ENCODE measurements around the gene WWC2. TPM values are rescaled to one million over a fixed set of nuclear protein-coding genes. Genes with fewer than 3 reads are reported as not detected.

The WWC2 gene
- total RNA-seq, 1 experiment from 2014 or later = 126 TPM

- 0 out of 2 replicates have a peak overlapping the region, but pooled peaks have one; percentile 36 for H3K27ac Mint-ChIP-seq
- no peak for DNase-seq (ENCODE audit: low spot score)
- TF ChIP-seq ZNF532 (CRISPR knock-in tag; IDR thresholded peaks at IDR 0.05; ENCODE audit: borderline replicate concordance) = no peak
- no peak for TF ChIP-seq ATF2 (CRISPR knock-in tag; IDR thresholded peaks at IDR 0.05; ENCODE audit: borderline replicate concordance, low read depth)
- no peak for TF ChIP-seq E2F4 (CRISPR knock-in tag; IDR thresholded peaks at IDR 0.05; ENCODE audit: borderline replicate concordance, low read depth)
- no peak for TF ChIP-seq FOXK1 (CRISPR knock-in tag; IDR thresholded peaks at IDR 0.05)
- TF ChIP-seq E2F1 (CRISPR knock-in tag; IDR thresholded peaks at IDR 0.05) = no peak
- ATAC-seq = peak; percentile 29; the same call in 1 of the 2 replicates
- H3K9me3 Mint-ChIP-seq = no peaks in the 10 kb centered on the region
- H3K36me3 Mint-ChIP-seq = no peaks in the 10 kb centered on the region
- peaks cover 59% of the 10 kb centered on the region for H3K4me1 Mint-ChIP-seq
- ChIA-PET CTCF (no interaction called here), POLR2A (no interaction called here)
- H3K4me3 Mint-ChIP-seq = no peak overlapping the region
- no peaks in the 10 kb centered on the region for H3K27me3 Mint-ChIP-seq (ENCODE audit: low read depth)
Measured at GRCh38 chr4:183157215-183157614, 58.2 kb downstream of the WWC2 start.

GRCh38 chr4:183158062-183158461 lies 59.0 kb downstream of the WWC2 start:
- Mint-ChIP-seq H3K4me1 (peaks cover 68% of the 10 kb centered on the region), H3K27me3 (ENCODE audit: low read depth) (no peaks in the 10 kb centered on the region), H3K36me3 (no peaks in the 10 kb centered on the region), H3K27ac (peak overlapping the region; percentile 35), H3K4me3 (no peak overlapping the region), H3K9me3 (no peaks in the 10 kb centered on the region)
- ChIA-PET CTCF (no interaction called here), POLR2A (no interaction called here)
- DNase-seq (ENCODE audit: low spot score) = no peak
- ATAC-seq = no peak
- TF ChIP-seq SMAD4 (CRISPR knock-in tag; IDR thresholded peaks at IDR 0.05) = no peak
- TF ChIP-seq E2F1 (CRISPR knock-in tag; IDR thresholded peaks at IDR 0.05) = no peak
- TF ChIP-seq GRHL2 (CRISPR knock-in tag; IDR thresholded peaks at IDR 0.05; ENCODE audit: insufficient replicate concordance, severe bottlenecking) = no peak
- TF ChIP-seq JUN (CRISPR knock-in tag; IDR thresholded peaks at IDR 0.05) = no peak
- TF ChIP-seq RORB (CRISPR knock-in tag; IDR thresholded peaks at IDR 0.05) = no peak
- no peak for TF ChIP-seq ZNF121 (CRISPR knock-in tag; IDR thresholded peaks at IDR 0.05)
- TF ChIP-seq SP1 (CRISPR knock-in tag; conservative IDR thresholded peaks at IDR 0.05) = no peak
- TF ChIP-seq FOXP1 (CRISPR knock-in tag; IDR thresholded peaks at IDR 0.05; ENCODE audit: borderline replicate concordance) = no peak
- no peak for TF ChIP-seq ZNF219 (CRISPR knock-in tag; IDR thresholded peaks at IDR 0.05; ENCODE audit: borderline replicate concordance)
- TF ChIP-seq E2F4 (CRISPR knock-in tag; IDR thresholded peaks at IDR 0.05; ENCODE audit: borderline replicate concordance, low read depth) = no peak
- no peak for TF ChIP-seq GABPB1 (CRISPR knock-in tag; IDR thresholded peaks at IDR 0.05)
- no peak for TF ChIP-seq TCF7 (CRISPR knock-in tag; IDR thresholded peaks at IDR 0.05; ENCODE audit: low read depth)
- no peak for TF ChIP-seq ATF3 (CRISPR knock-in tag; conservative IDR thresholded peaks at IDR 0.05)
- no peak for TF ChIP-seq ZNF423 (CRISPR knock-in tag; IDR thresholded peaks at IDR 0.05)
- TF ChIP-seq IRF1 (CRISPR knock-in tag; IDR thresholded peaks at IDR 0.05) = no peak
- no peak for TF ChIP-seq OVOL2 (CRISPR knock-in tag; IDR thresholded peaks at IDR 0.05; ENCODE audit: borderline replicate concordance)
